Measurements from ENCODE around the gene RIPK3. TPM values are rescaled to one million over a fixed set of nuclear protein-coding genes. Genes with fewer than 3 reads are reported as not detected.

RIPK3 gene
- total and polyA plus RNA-seq, 2 of the 8 experiments (the other 6 are each of a cell fraction or from before 2014, with no cell fraction given) = 0.24 to 0.39 TPM

GRCh38 chr14:24378981-24379906, 39.5 kb upstream of the RIPK3 start (continued):
- TF ChIP-seq CHD7 (IDR thresholded peaks at IDR 0.05; ENCODE audit: insufficient replicate concordance, low read length) (no peak), CBX8 (IDR thresholded peaks at IDR 0.05; ENCODE audit: borderline replicate concordance, low read depth, low read length) (no peak), EGR1 (IDR thresholded peaks at IDR 0.05; ENCODE audit: borderline replicate concordance, low read depth, low read length) (no peak), TAF1 (IDR thresholded peaks at IDR 0.05; ENCODE audit: low read depth, low read length) (no peak), KDM1A (IDR thresholded peaks at IDR 0.05; ENCODE audit: borderline replicate concordance, low read length) (no peak)
- TF ChIP-seq, protein P1, sequence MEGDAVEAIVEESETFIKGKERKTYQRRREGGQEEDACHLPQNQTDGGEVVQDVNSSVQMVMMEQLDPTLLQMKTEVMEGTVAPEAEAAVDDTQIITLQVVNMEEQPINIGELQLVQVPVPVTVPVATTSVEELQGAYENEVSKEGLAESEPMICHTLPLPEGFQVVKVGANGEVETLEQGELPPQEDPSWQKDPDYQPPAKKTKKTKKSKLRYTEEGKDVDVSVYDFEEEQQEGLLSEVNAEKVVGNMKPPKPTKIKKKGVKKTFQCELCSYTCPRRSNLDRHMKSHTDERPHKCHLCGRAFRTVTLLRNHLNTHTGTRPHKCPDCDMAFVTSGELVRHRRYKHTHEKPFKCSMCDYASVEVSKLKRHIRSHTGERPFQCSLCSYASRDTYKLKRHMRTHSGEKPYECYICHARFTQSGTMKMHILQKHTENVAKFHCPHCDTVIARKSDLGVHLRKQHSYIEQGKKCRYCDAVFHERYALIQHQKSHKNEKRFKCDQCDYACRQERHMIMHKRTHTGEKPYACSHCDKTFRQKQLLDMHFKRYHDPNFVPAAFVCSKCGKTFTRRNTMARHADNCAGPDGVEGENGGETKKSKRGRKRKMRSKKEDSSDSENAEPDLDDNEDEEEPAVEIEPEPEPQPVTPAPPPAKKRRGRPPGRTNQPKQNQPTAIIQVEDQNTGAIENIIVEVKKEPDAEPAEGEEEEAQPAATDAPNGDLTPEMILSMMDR (IDR thresholded peaks at IDR 0.05; ENCODE audit: control extremely low read depth in 1 of 3, insufficient read depth in 1 of 3, low read depth in 1 of 3, low read length in 3 of 3) = no peak
